ENCODE measurements around the gene RELN.

Gene RELN

GRCh38 chr7:103632972-103633371, 356.5 kb downstream of the RELN start:
- CTCF ChIA-PET, result no interaction called here
- TF ChIP-seq CTBP1 (IDR thresholded peaks at IDR 0.05; ENCODE audit: borderline replicate concordance), result no peak
- no peak for TF ChIP-seq FOXK2 (IDR thresholded peaks at IDR 0.05)
- no peak for TF ChIP-seq L3MBTL2 (conservative IDR thresholded peaks at IDR 0.05)
- TF ChIP-seq NFRKB (IDR thresholded peaks at IDR 0.05), result no peak
- no peak for TF ChIP-seq ZNF384 (IDR thresholded peaks at IDR 0.05)
- TF ChIP-seq, protein P1, sequence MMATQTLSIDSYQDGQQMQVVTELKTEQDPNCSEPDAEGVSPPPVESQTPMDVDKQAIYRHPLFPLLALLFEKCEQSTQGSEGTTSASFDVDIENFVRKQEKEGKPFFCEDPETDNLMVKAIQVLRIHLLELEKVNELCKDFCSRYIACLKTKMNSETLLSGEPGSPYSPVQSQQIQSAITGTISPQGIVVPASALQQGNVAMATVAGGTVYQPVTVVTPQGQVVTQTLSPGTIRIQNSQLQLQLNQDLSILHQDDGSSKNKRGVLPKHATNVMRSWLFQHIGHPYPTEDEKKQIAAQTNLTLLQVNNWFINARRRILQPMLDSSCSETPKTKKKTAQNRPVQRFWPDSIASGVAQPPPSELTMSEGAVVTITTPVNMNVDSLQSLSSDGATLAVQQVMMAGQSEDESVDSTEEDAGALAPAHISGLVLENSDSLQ (IDR thresholded peaks at IDR 0.05), result no peak
- no peak for TF ChIP-seq SUZ12 (IDR thresholded peaks at IDR 0.05)
- TF ChIP-seq FOXA1 (IDR thresholded peaks at IDR 0.05), result no peak
- TF ChIP-seq HDGF (IDR thresholded peaks at IDR 0.05; ENCODE audit: borderline replicate concordance), result no peak
- no peak for TF ChIP-seq SP1 (IDR thresholded peaks at IDR 0.05)
- no peak for TF ChIP-seq LEF1 (IDR thresholded peaks at IDR 0.05; ENCODE audit: borderline replicate concordance)
- no peak for TF ChIP-seq FOXM1 (IDR thresholded peaks at IDR 0.05; ENCODE audit: borderline replicate concordance)
- TF ChIP-seq ARNT (IDR thresholded peaks at IDR 0.05), result no peak
- TF ChIP-seq BHLHE40 (IDR thresholded peaks at IDR 0.05; ENCODE audit: borderline replicate concordance), result no peak
- no peak for TF ChIP-seq TARDBP (IDR thresholded peaks at IDR 0.05)
- TF ChIP-seq ELF4 (IDR thresholded peaks at IDR 0.05), result no peak
- POLR2A ChIA-PET, result no interaction called here
- DNase-seq (ENCODE audit: extremely low spot score), result no peak

GRCh38 chr7:103632005-103632639, 357.3 kb downstream of the RELN start:
- POLR2A ChIA-PET, result no interaction called here
- TF ChIP-seq SUZ12 (IDR thresholded peaks at IDR 0.05) (no peak), ELF4 (IDR thresholded peaks at IDR 0.05) (no peak), FOXK2 (IDR thresholded peaks at IDR 0.05) (no peak)
- TF ChIP-seq, protein P1 (IDR thresholded peaks at IDR 0.05), result no peak
- no peak for DNase-seq (ENCODE audit: extremely low spot score)
- CTCF ChIA-PET, result no interaction called here

GRCh38 chr7:103630318-103630717, 359.1 kb downstream of the RELN start:
- TF ChIP-seq L3MBTL2 (conservative IDR thresholded peaks at IDR 0.05) (no peak), TARDBP (IDR thresholded peaks at IDR 0.05) (no peak), ZNF384 (IDR thresholded peaks at IDR 0.05) (no peak), LEF1 (IDR thresholded peaks at IDR 0.05; ENCODE audit: borderline replicate concordance) (no peak), FOXK2 (IDR thresholded peaks at IDR 0.05) (no peak), BHLHE40 (IDR thresholded peaks at IDR 0.05; ENCODE audit: borderline replicate concordance) (no peak), SP1 (IDR thresholded peaks at IDR 0.05) (no peak), NFRKB (IDR thresholded peaks at IDR 0.05) (no peak), FOXA1 (IDR thresholded peaks at IDR 0.05) (no peak), ARNT (IDR thresholded peaks at IDR 0.05) (no peak), ELF4 (IDR thresholded peaks at IDR 0.05) (no peak), FOXM1 (IDR thresholded peaks at IDR 0.05; ENCODE audit: borderline replicate concordance) (no peak), CTBP1 (IDR thresholded peaks at IDR 0.05; ENCODE audit: borderline replicate concordance) (no peak), SUZ12 (IDR thresholded peaks at IDR 0.05) (no peak), HDGF (IDR thresholded peaks at IDR 0.05; ENCODE audit: borderline replicate concordance) (no peak)
- TF ChIP-seq, protein P1 (IDR thresholded peaks at IDR 0.05), result no peak
- CTCF ChIA-PET, result no interaction called here
- POLR2A ChIA-PET, result no interaction called here
- DNase-seq (ENCODE audit: extremely low spot score), result no peak

DNA sequence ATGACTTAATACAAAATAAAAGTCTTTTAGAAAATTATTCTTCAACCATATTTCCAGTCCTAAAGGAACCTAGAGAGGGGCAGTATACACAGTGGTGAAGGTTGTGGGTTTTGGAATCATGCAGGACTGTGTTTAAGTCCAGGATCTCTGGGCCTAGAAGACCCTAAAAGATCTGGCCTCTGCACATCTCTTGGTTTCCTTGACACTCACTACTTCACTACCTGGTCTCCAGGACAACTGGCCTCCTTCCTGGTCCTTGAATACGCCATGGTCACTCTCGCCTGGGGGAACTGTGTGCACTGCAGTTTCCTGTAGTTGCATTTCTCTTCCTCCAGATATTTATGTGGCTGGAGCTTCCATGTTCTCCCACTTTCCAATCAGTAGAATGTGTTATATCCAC, 360.7 kb downstream of the RELN start:
- POLR2A ChIA-PET, result no interaction called here
- CTCF ChIA-PET, result no interaction called here
- DNase-seq (ENCODE audit: extremely low spot score), result no peak
- TF ChIP-seq ARNT (IDR thresholded peaks at IDR 0.05) (no peak), HDGF (IDR thresholded peaks at IDR 0.05; ENCODE audit: borderline replicate concordance) (no peak), NFRKB (IDR thresholded peaks at IDR 0.05) (no peak), ZNF384 (IDR thresholded peaks at IDR 0.05) (no peak), FOXM1 (IDR thresholded peaks at IDR 0.05; ENCODE audit: borderline replicate concordance) (no peak), TARDBP (IDR thresholded peaks at IDR 0.05) (no peak), FOXA1 (IDR thresholded peaks at IDR 0.05) (no peak), CTBP1 (IDR thresholded peaks at IDR 0.05; ENCODE audit: borderline replicate concordance) (no peak), SUZ12 (IDR thresholded peaks at IDR 0.05) (no peak), FOXK2 (IDR thresholded peaks at IDR 0.05) (no peak)

DNA sequence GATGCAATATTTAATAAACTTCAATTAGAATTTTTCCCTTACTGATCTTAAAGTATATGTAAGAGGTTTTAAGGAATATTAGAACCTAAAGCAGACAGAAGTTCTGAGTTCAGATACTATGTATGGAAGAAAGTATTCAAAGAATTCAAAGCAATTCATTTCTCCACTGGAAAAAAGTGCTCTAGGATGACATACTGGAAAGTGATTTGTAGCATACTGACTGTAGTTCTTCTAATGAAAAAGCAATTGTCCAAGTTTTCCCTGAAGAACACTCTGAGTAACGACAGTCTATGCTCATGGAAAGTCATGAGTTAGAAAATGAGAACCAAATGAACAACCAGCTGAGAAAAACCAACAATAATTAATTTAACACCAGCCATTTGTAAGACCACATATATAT, 362.7 kb downstream of the RELN start:
- no peak for TF ChIP-seq TARDBP (IDR thresholded peaks at IDR 0.05)
- no peak for TF ChIP-seq NFRKB (IDR thresholded peaks at IDR 0.05)
- TF ChIP-seq FOXM1 (IDR thresholded peaks at IDR 0.05; ENCODE audit: borderline replicate concordance), result no peak
- TF ChIP-seq FOXA1 (IDR thresholded peaks at IDR 0.05), result no peak
- no peak for TF ChIP-seq HDGF (IDR thresholded peaks at IDR 0.05; ENCODE audit: borderline replicate concordance)
- no peak for TF ChIP-seq SUZ12 (IDR thresholded peaks at IDR 0.05)
- TF ChIP-seq BHLHE40 (IDR thresholded peaks at IDR 0.05; ENCODE audit: borderline replicate concordance), result no peak
- TF ChIP-seq ELF4 (IDR thresholded peaks at IDR 0.05), result no peak
- TF ChIP-seq L3MBTL2 (conservative IDR thresholded peaks at IDR 0.05), result no peak
- no peak for TF ChIP-seq SP1 (IDR thresholded peaks at IDR 0.05)
- no peak for TF ChIP-seq LEF1 (IDR thresholded peaks at IDR 0.05; ENCODE audit: borderline replicate concordance)
- TF ChIP-seq, protein P1 (IDR thresholded peaks at IDR 0.05), result no peak
- no peak for TF ChIP-seq CTBP1 (IDR thresholded peaks at IDR 0.05; ENCODE audit: borderline replicate concordance)
- no peak for TF ChIP-seq FOXK2 (IDR thresholded peaks at IDR 0.05)
- no peak for TF ChIP-seq ZNF384 (IDR thresholded peaks at IDR 0.05)
- no peak for TF ChIP-seq ARNT (IDR thresholded peaks at IDR 0.05)
- CTCF ChIA-PET, result no interaction called here
- POLR2A ChIA-PET, result no interaction called here
- DNase-seq (ENCODE audit: extremely low spot score), result no peak

Measured in HEK293T (cell line).